Nephron progenitor cell (in vitro differentiated cells): Measurements from ENCODE around the gene ASMTL.
"Not testable (repeated sequence)": the region's sequence is repeated elsewhere in the genome, so short reads cannot be mapped to it uniquely, and the experiment has no call there.

Experiments used
- DNase-seq: peaks from one replicate; pipeline ENCODE4 v3.0.0; 2021
- H3K27ac Mint-ChIP-seq: 2 replicates; pipeline ENCODE4 v1.8.0; 2021; ENCODE audit warnings: mild to moderate bottlenecking, moderate library complexity, mixed read lengths
- H3K27me3 Mint-ChIP-seq: 2 replicates; pipeline ENCODE4 v1.8.0; 2021; ENCODE audit warnings: mild to moderate bottlenecking, low read depth, mixed read lengths; ENCODE audit not compliant: poor library complexity
- H3K36me3 Mint-ChIP-seq: 2 replicates; pipeline ENCODE4 v1.8.0; 2021; ENCODE audit warnings: low read depth, mixed read lengths
- H3K4me1 Mint-ChIP-seq: 2 replicates; pipeline ENCODE4 v1.8.0; 2021; ENCODE audit warnings: mixed read lengths
- H3K4me3 Mint-ChIP-seq: 2 replicates; pipeline ENCODE4 v1.8.0; 2021; ENCODE audit warnings: mild to moderate bottlenecking, moderate library complexity, mixed read lengths
- H3K9me3 Mint-ChIP-seq: 2 replicates; pipeline ENCODE4 v1.8.0; 2021; ENCODE audit warnings: mild to moderate bottlenecking, moderate library complexity, mixed read lengths
- CTCF ChIP-seq: fragments of 200-600 bp; sonication (generic); IDR thresholded peaks from 2 replicates; pipeline ENCODE4 v1.5.0; 2021; ENCODE audit warnings: antibody characterized with exemption

The ASMTL gene

GRCh38 chrX:1412551-1413161 is 40.1 kb downstream of the ASMTL start:
- DNase-seq: no peak
- Mint-ChIP-seq H3K9me3 (no peaks in the 10 kb centered on the region), H3K4me1 (no peaks in the 10 kb centered on the region), H3K27ac (no peak overlapping the region), H3K36me3 (peaks cover 23% of the 10 kb centered on the region), H3K4me3 (no peak overlapping the region), H3K27me3 (peaks cover 12% of the 10 kb centered on the region)
- TF ChIP-seq CTCF: no peak

GRCh38 chrX:1411326-1411725 is 41.4 kb downstream of the ASMTL start:
- DNase-seq: no peak
- Mint-ChIP-seq H3K27ac (peak overlapping the region; percentile 90), H3K9me3 (no peaks in the 10 kb centered on the region), H3K36me3 (peaks cover 23% of the 10 kb centered on the region), H3K4me1 (no peaks in the 10 kb centered on the region), H3K4me3 (no peak overlapping the region), H3K27me3 (peaks cover 12% of the 10 kb centered on the region)
- no peak for TF ChIP-seq CTCF

GRCh38 chrX:1407035-1407434 is 45.7 kb downstream of the ASMTL start:
- no peaks in the 10 kb centered on the region for H3K36me3 Mint-ChIP-seq
- H3K27ac Mint-ChIP-seq: no peak overlapping the region
- no peak overlapping the region for H3K4me3 Mint-ChIP-seq
- peaks cover 2% of the 10 kb centered on the region for H3K27me3 Mint-ChIP-seq
- H3K9me3 Mint-ChIP-seq: no peaks in the 10 kb centered on the region
- no peak for DNase-seq
- H3K4me1 Mint-ChIP-seq: no peaks in the 10 kb centered on the region
- TF ChIP-seq CTCF: no peak

- DNase-seq, H3K36me3 Mint-ChIP-seq, H3K9me3 Mint-ChIP-seq, H3K4me3 Mint-ChIP-seq, H3K27me3 Mint-ChIP-seq, H3K27ac Mint-ChIP-seq, H3K4me1 Mint-ChIP-seq: not testable (repeated sequence)
These were observed 46.9 kb downstream of the ASMTL start for GRCh38 chrX:1405769-1406168.

GRCh38 chrX:1403867-1404266 is 48.8 kb downstream of the ASMTL start:
- not testable (repeated sequence) for DNase-seq, H3K27ac Mint-ChIP-seq, H3K9me3 Mint-ChIP-seq, H3K4me1 Mint-ChIP-seq, H3K4me3 Mint-ChIP-seq, H3K27me3 Mint-ChIP-seq, H3K36me3 Mint-ChIP-seq

- H3K36me3 Mint-ChIP-seq: no peaks in the 10 kb centered on the region
- H3K4me3 Mint-ChIP-seq: no peak overlapping the region
- H3K27ac Mint-ChIP-seq: no peak overlapping the region
- H3K27me3 Mint-ChIP-seq: no peaks in the 10 kb centered on the region
- no peak for DNase-seq
- H3K4me1 Mint-ChIP-seq: no peaks in the 10 kb centered on the region
- H3K9me3 Mint-ChIP-seq: no peaks in the 10 kb centered on the region
- no peak for TF ChIP-seq CTCF
These were observed 49.5 kb downstream of the ASMTL start for GRCh38 chrX:1403228-1403627.

- Mint-ChIP-seq H3K36me3 (peaks cover 2% of the 10 kb centered on the region), H3K4me1 (no peaks in the 10 kb centered on the region), H3K27ac (no peak overlapping the region), H3K9me3 (no peaks in the 10 kb centered on the region), H3K4me3 (no peak overlapping the region), H3K27me3 (no peaks in the 10 kb centered on the region)
- no peak for TF ChIP-seq CTCF
- no peak for DNase-seq
These were observed 50.9 kb downstream of the ASMTL start for GRCh38 chrX:1401611-1402430.
